IPS-18a (cell line): Measurements from ENCODE around the gene PSMA5.
"Not testable (repeated sequence)": the region's sequence is repeated elsewhere in the genome, so short reads cannot be mapped to it uniquely, and the experiment has no call there.

Experiments
- H3K27ac ChIP-seq: one replicate; pipeline ENCODE4 v1.5.1; 2013; ENCODE audit warnings: low read length
- H3K27me3 ChIP-seq: one replicate; pipeline ENCODE4 v1.6.1; 2013; ENCODE audit warnings: mild to moderate bottlenecking, low read length; ENCODE audit not compliant: control insufficient read depth, insufficient read depth
- H3K36me3 ChIP-seq: one replicate; pipeline ENCODE4 v1.6.1; 2013; ENCODE audit warnings: low read depth, low read length; ENCODE audit not compliant: control insufficient read depth
- H3K4me1 ChIP-seq: one replicate; pipeline ENCODE4 v1.6.1; 2013; ENCODE audit warnings: low read depth, low read length; ENCODE audit not compliant: control insufficient read depth
- H3K4me3 ChIP-seq: one replicate; pipeline ENCODE4 v1.5.1; 2013; ENCODE audit warnings: low read length
- H3K9ac ChIP-seq: one replicate; pipeline ENCODE4 v1.6.1; 2013; ENCODE audit warnings: mild to moderate bottlenecking, low read length, moderate library complexity
- H3K9me3 ChIP-seq: one replicate; pipeline ENCODE4 v1.6.1; 2013; ENCODE audit warnings: low read depth, low read length; ENCODE audit not compliant: control insufficient read depth

Gene PSMA5

GRCh38 chr1:109457819-109458218 lies 31.6 kb upstream of the PSMA5 start:
- Histone ChIP-seq H3K4me1 (no peaks in the 10 kb centered on the region), H3K4me3 (no peak overlapping the region), H3K9me3 (peaks cover 14% of the 10 kb centered on the region), H3K36me3 (no peaks in the 10 kb centered on the region), H3K9ac (no peak overlapping the region), H3K27me3 (no peaks in the 10 kb centered on the region), H3K27ac (no peak overlapping the region)

- no peaks in the 10 kb centered on the region for H3K4me1 ChIP-seq
- H3K9ac ChIP-seq: no peak overlapping the region
- peaks cover 14% of the 10 kb centered on the region for H3K9me3 ChIP-seq
- H3K27ac ChIP-seq: no peak overlapping the region
- no peak overlapping the region for H3K4me3 ChIP-seq
- H3K27me3 ChIP-seq: no peaks in the 10 kb centered on the region
- H3K36me3 ChIP-seq: no peaks in the 10 kb centered on the region
Measured at GRCh38 chr1:109454497-109455133, 28.4 kb upstream of the PSMA5 start.

DNA sequence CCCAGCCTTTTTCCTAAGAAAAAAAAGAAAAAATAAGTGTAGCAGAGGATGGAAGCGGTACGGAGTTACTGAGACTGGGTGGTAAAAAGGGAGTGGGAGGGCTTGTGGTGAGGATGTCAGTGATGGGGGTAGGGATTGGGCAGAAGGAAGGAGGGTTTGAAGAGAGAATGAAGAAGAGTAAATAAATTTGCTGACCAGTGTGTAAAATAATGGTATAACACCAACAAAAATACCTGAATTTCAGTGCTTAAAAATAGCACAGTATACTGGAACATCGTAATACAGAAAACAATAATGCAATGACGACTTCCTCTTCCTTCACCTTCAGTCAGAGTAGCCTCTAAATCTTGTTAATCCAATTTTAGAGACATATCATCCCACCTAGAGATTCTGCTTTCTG lies 21.3 kb upstream of the PSMA5 start:
- no peaks in the 10 kb centered on the region for H3K36me3 ChIP-seq
- no peaks in the 10 kb centered on the region for H3K9me3 ChIP-seq
- no peaks in the 10 kb centered on the region for H3K27me3 ChIP-seq
- H3K4me1 ChIP-seq: no peaks in the 10 kb centered on the region
- H3K9ac ChIP-seq: no peak overlapping the region
- H3K27ac ChIP-seq: no peak overlapping the region
- no peak overlapping the region for H3K4me3 ChIP-seq

GRCh38 chr1:109445949-109446695 lies 19.9 kb upstream of the PSMA5 start:
- H3K27me3 ChIP-seq, H3K4me3 ChIP-seq, H3K9me3 ChIP-seq, H3K4me1 ChIP-seq, H3K36me3 ChIP-seq, H3K27ac ChIP-seq, H3K9ac ChIP-seq: not testable (repeated sequence)

GRCh38 chr1:109444346-109444745 lies 18.1 kb upstream of the PSMA5 start:
- Histone ChIP-seq H3K27me3 (no peaks in the 10 kb centered on the region), H3K27ac (no peak overlapping the region)

DNA sequence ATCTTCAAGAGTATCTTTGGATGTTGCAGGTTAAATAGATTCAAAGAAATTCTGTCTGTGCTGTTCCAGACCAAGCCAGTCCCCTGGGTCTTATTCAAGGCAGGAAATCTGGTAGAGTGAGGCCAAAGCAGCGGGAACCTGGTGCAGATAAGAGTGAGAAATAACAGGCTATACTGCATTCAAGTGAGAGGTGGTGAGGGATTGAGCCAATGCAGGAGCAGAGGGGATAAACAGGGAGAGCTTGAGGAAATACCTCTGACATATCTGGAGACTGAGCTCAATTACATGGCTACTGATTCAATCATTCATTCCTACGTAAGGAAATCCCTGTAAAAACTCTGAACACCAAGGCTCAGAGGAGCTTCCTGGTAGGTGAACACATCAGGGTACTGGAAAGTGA lies 17.2 kb upstream of the PSMA5 start:
- Histone ChIP-seq H3K4me1 (no peaks in the 10 kb centered on the region), H3K9me3 (no peaks in the 10 kb centered on the region), H3K36me3 (no peaks in the 10 kb centered on the region), H3K4me3 (no peak overlapping the region), H3K9ac (no peak overlapping the region), H3K27me3 (no peaks in the 10 kb centered on the region), H3K27ac (no peak overlapping the region)

More at GRCh38 chr1:109444346-109444745, 18.1 kb upstream of the PSMA5 start:
- Histone ChIP-seq H3K36me3 (no peaks in the 10 kb centered on the region), H3K4me1 (no peaks in the 10 kb centered on the region), H3K9ac (no peak overlapping the region), H3K9me3 (no peaks in the 10 kb centered on the region), H3K4me3 (no peak overlapping the region)

DNA sequence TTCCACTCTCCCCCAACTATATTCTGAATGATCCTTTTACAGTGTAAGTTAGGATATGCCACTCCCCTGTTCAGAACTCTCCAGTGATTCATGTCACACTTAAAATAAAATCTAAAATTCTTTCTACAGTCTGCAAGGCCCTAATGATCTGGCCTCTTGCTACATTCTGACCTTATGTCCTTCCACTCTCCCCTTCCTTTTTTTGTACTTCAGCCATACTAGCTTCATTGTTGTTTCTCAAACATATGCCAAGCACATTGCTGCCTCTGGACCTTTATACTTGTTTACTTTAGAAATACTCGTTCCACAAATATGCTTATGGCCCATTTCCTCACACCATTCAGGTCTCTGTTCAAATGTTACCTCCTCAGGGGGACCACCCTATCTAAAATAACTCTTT lies 14.8 kb upstream of the PSMA5 start:
- Histone ChIP-seq H3K36me3 (no peaks in the 10 kb centered on the region), H3K9ac (no peak overlapping the region), H3K27me3 (no peaks in the 10 kb centered on the region), H3K4me3 (no peak overlapping the region), H3K9me3 (no peaks in the 10 kb centered on the region), H3K27ac (no peak overlapping the region), H3K4me1 (no peaks in the 10 kb centered on the region)

- Histone ChIP-seq H3K9me3 (no peaks in the 10 kb centered on the region), H3K27me3 (no peaks in the 10 kb centered on the region), H3K4me1 (no peaks in the 10 kb centered on the region), H3K4me3 (no peak overlapping the region), H3K36me3 (no peaks in the 10 kb centered on the region), H3K9ac (no peak overlapping the region), H3K27ac (no peak overlapping the region)
Measured at GRCh38 chr1:109438798-109439297, 12.6 kb upstream of the PSMA5 start.

DNA sequence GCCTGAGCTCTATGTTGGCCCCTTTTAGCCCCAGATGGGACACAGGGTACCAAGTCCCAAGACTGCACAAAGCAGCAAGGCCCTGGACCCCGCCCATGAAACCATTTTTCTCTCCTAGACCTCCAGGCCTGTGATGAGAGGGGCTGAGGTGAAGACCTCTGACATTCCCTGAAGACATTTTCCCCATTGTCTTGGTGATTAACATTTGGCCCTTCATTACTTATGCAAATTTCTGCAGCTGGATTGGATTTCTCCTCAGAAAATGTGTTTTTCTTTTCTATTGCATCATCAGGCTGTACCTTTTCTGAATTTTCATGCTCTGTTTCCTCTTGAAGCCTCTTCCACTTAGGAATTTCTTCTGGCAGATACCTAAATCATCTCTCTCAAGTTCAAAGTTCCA lies 8.2 kb upstream of the PSMA5 start:
- H3K36me3 ChIP-seq: no peaks in the 10 kb centered on the region
- no peaks in the 10 kb centered on the region for H3K4me1 ChIP-seq
- no peak overlapping the region for H3K9ac ChIP-seq
- H3K27me3 ChIP-seq: no peaks in the 10 kb centered on the region
- H3K27ac ChIP-seq: no peak overlapping the region
- no peaks in the 10 kb centered on the region for H3K9me3 ChIP-seq
- no peak overlapping the region for H3K4me3 ChIP-seq

DNA sequence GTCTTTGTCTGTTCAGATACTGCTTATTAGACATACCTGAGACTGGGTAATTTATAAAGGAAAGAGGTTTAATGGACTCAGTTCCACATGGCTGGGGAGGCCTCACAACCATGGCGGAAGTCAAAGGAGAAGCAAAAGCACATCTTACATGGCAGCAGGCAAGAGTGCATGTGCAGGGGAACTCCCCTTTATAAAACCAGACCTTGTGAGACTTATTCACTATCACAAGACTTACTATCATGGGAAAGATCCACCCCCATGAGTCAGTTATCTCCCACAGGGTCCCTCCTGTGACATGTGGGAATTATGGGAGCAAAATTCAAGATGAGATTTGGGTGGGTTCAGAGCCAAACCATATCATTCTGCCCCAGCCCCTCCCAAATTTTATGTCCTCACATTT lies 7.1 kb upstream of the PSMA5 start:
- H3K27me3 ChIP-seq: no peaks in the 10 kb centered on the region

DNA sequence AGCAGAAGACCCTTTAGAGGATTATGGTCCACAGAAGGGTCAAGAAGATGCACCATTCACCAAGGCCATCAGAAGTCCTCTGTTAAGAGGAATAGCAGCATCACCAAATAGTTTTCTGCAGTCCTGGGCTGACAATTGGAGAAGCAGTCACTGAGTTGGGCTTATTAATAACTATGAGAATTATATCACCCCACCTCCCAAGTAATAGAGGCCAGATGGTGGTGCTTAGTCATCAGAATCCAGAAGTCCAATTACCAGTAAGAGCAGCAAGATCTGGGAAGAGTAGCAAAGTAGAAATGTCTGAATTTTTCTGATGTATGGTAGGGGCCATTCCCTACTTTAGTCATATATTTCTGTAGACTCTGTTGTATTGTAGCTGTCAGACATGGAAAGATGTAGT lies 6.1 kb upstream of the PSMA5 start:
- Histone ChIP-seq H3K27ac (no peak overlapping the region), H3K4me1 (peaks cover 5% of the 10 kb centered on the region), H3K36me3 (no peaks in the 10 kb centered on the region), H3K9me3 (no peaks in the 10 kb centered on the region), H3K27me3 (no peaks in the 10 kb centered on the region), H3K4me3 (no peak overlapping the region), H3K9ac (no peak overlapping the region)

More for the DNA sequence above, 7.1 kb upstream of the PSMA5 start:
- Histone ChIP-seq H3K4me1 (no peaks in the 10 kb centered on the region), H3K36me3 (no peaks in the 10 kb centered on the region), H3K9ac (no peak overlapping the region), H3K27ac (no peak overlapping the region), H3K9me3 (no peaks in the 10 kb centered on the region), H3K4me3 (no peak overlapping the region)

DNA sequence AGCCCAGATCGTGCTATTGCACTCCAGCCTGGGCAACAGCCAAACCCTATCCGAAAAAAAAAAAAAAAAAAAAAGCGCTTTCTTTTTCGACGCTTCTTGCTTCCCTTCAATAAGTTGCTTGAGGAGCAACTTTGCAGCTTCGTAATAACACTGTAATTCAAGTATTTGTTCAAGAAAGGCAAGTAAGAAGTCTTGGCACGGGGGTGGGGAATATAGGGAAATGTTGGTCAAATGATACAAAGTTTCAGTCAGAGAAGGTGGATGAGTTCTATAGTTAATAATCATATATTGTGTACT lies 871 bp upstream of the PSMA5 start:
- Histone ChIP-seq H3K9ac (peak overlapping the region; percentile 89), H3K9me3 (no peaks in the 10 kb centered on the region), H3K4me1 (peaks cover 6% of the 10 kb centered on the region), H3K4me3 (peak overlapping the region; percentile 96), H3K36me3 (no peaks in the 10 kb centered on the region), H3K27ac (peak overlapping the region; percentile 73), H3K27me3 (no peaks in the 10 kb centered on the region)
